ENCODE data around the gene XRCC1.

The XRCC1 gene

DNA sequence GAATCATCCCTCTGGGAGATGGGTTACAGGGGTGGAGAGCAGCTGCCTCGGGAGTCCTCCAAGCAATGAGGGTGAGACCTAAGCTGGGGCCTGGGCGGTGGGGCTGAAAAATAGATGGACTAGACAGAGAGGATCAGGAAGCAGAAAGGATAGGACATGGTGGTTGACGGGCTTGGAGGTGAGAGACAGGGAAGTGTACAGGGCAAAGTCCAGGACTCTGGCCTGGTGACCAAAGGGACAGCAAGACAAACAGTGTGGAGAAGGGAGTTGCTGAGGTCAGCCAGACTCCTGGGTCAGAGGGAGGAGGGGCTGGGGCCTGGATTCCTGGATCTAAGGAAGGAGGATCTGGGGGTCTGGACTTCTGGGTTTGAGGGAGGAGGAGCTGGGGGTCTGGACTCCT lies 76.3 kb downstream of the XRCC1 start:
- no peak for DNase-seq (ENCODE audit: low spot score)
- TF ChIP-seq, protein P1, sequence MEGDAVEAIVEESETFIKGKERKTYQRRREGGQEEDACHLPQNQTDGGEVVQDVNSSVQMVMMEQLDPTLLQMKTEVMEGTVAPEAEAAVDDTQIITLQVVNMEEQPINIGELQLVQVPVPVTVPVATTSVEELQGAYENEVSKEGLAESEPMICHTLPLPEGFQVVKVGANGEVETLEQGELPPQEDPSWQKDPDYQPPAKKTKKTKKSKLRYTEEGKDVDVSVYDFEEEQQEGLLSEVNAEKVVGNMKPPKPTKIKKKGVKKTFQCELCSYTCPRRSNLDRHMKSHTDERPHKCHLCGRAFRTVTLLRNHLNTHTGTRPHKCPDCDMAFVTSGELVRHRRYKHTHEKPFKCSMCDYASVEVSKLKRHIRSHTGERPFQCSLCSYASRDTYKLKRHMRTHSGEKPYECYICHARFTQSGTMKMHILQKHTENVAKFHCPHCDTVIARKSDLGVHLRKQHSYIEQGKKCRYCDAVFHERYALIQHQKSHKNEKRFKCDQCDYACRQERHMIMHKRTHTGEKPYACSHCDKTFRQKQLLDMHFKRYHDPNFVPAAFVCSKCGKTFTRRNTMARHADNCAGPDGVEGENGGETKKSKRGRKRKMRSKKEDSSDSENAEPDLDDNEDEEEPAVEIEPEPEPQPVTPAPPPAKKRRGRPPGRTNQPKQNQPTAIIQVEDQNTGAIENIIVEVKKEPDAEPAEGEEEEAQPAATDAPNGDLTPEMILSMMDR (IDR thresholded peaks at IDR 0.05; ENCODE audit: extremely low read depth, insufficient read depth, missing control alignments): no peak
- in situ Hi-C loops (cut with MboI; ENCODE audit: low pct_unique_long_range_greater_than_20kb, low sequenced_read_pairs, unreplicated experiment): no loop called here

DNA sequence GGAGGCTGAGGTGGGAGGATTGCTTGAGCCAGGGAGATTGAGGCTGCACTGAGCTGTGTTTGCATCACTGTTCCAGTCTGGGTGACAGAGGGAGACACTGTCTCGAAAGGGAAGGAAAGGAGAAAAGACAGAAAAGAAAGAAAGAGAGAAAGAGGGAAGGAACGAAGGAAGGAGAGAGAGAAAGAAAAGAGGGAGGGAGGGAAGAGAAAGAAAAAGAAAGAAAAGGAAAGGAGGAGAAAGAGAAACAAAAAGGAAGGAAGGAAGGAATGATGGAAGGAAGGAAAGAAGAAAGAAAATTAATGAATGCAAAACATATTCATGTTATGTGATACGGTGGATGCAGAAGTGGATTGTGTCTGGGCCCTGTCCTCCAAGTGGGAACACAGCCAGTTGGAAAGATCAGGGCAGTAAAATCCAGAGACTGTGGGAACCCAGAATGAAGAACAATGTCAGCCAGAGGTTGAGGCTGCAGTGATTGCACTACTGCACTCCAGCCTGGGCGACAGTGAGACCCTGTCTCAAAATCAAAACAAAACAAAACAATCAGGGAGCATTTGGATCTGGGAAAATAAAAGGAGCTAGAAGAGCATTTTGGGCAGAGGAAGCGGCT lies 77.0 kb downstream of the XRCC1 start:
- no peak for DNase-seq (ENCODE audit: low spot score)
- in situ Hi-C loops (cut with MboI; ENCODE audit: low pct_unique_long_range_greater_than_20kb, low sequenced_read_pairs, unreplicated experiment): no loop called here
- TF ChIP-seq, protein P1 (IDR thresholded peaks at IDR 0.05; ENCODE audit: extremely low read depth, insufficient read depth, missing control alignments): no peak

DNA sequence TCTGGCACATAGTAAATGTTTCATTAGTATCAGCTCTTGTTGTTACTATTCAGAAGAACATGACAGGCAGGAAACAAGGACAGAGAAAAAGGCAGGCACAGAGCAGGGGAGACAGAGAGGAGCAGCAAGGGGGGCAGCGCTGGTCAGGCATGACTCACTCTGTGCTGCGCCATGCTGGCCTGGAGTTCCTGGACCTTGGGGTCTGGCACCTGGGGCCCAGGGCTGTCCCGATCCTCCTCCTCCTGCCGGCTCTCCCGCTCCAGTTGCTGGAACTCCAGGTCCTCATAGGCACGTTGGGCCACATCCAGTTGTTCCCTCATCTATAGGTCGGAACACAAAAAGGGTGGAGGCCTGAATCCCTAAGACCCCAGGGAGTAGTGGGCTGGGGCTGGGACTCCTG lies 78.4 kb downstream of the XRCC1 start:
- in situ Hi-C loops (cut with MboI; ENCODE audit: low pct_unique_long_range_greater_than_20kb, low sequenced_read_pairs, unreplicated experiment): no loop called here
- no peak for DNase-seq (ENCODE audit: low spot score)
- TF ChIP-seq, protein P1 (IDR thresholded peaks at IDR 0.05; ENCODE audit: extremely low read depth, insufficient read depth, missing control alignments): no peak

DNA sequence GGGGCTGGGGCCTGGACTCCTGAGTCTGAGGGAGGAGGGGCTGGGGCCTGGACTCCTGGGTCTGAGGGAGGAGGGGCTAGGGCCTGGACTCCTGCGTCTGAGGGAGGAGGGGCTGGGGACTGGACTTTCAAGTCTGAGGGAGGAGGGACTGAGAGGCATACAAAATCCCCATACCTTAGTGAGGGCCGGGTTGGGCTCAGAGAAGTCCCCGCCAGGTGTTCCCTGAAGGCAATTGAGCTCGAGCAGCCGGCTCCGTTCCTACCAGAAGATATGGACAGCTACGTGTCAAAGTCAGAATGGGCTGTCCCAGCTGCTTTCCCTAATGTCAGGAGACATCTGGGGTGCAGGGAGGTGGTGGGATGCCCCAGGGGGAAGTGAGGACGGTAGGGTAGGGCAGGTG lies 80.2 kb downstream of the XRCC1 start:
- no peak for DNase-seq (ENCODE audit: low spot score)
- in situ Hi-C loops (cut with MboI; ENCODE audit: low pct_unique_long_range_greater_than_20kb, low sequenced_read_pairs, unreplicated experiment): no loop called here
- TF ChIP-seq, protein P1 (IDR thresholded peaks at IDR 0.05; ENCODE audit: extremely low read depth, insufficient read depth, missing control alignments): no peak
